C4-2B (cell line): Measurements from ENCODE around the gene IDUA.

Experiments
- CTCF ChIP-seq: fragments of 450-650 bp; conservative IDR thresholded peaks from 2 replicates; pipeline ENCODE4 v1.5.1; 2017; ENCODE audit warnings: mild to moderate bottlenecking
- ZFX ChIP-seq: fragments of 450-650 bp; IDR thresholded peaks from 2 replicates; pipeline ENCODE4 v1.6.1; 2017

- TF ChIP-seq CTCF (no peak), ZFX (no peak)
Observed at GRCh38 chr4:1029529-1029928, 42.7 kb downstream of the IDUA start.
